Natural killer cell treated with Interleukin-12 subunit alpha and Interleukin-12 subunit beta and Interleukin-15 and Interleukin-18, amount 100 ng/mL, for 72 hours (primary cell): Measurements from ENCODE around the gene RAPGEF6. TPM values are rescaled to one million over a fixed set of nuclear protein-coding genes. Genes with fewer than 3 reads are reported as not detected.
"Not testable (repeated sequence)": the region's sequence is repeated elsewhere in the genome, so short reads cannot be mapped to it uniquely, and the experiment has no call there.

ENCODE experiments used
- ATAC-seq, 2 donors: fragments of 150-1000 bp; cut with Tn5 transposase in 1 of 2; sonication (Bioruptor Pico), chemical (Tn5 transposase) in 1 of 2; 2 replicates each; pipeline ENCODE4 v1.10.0; 2021
- DNase-seq: peaks from one replicate; pipeline ENCODE4 v3.0.0; 2022; ENCODE audit warnings: low spot score
- H3K27ac Mint-ChIP-seq, 2 donors: 1 replicate in 1 of 2; 2 replicates in 1 of 2; pipeline ENCODE4 v1.8.0; 2022; ENCODE audit warnings: mixed read lengths in 2 of 2, mild to moderate bottlenecking in 1 of 2, moderate library complexity in 1 of 2
- H3K27me3 Mint-ChIP-seq, 2 donors: 1 replicate in 1 of 2; 2 replicates in 1 of 2; pipeline ENCODE4 v1.8.0; 2022; ENCODE audit warnings: mixed read lengths in 2 of 2
- H3K36me3 Mint-ChIP-seq: one replicate; pipeline ENCODE4 v1.8.0; 2022; ENCODE audit warnings: mixed read lengths
- H3K4me1 Mint-ChIP-seq, 2 donors: 1 replicate in 1 of 2; 2 replicates in 1 of 2; pipeline ENCODE4 v1.8.0; 2022; ENCODE audit warnings: low read depth in 2 of 2, mixed read lengths in 2 of 2, mild to moderate bottlenecking in 1 of 2
- H3K4me3 Mint-ChIP-seq: one replicate; pipeline ENCODE4 v1.8.0; 2022; ENCODE audit warnings: mixed read lengths
- H3K9me3 Mint-ChIP-seq: 2 replicates; pipeline ENCODE4 v1.8.0; 2022; ENCODE audit warnings: mixed read lengths
- total RNA-seq, 2 donors: library from RNA; stranded (reverse); gene quantifications; one replicate each; pipeline ENCODE4 v1.2.3, GENCODE V29; 2022

RAPGEF6 gene
- total RNA-seq, 2 donors from 2014 or later = 31.7 to 39.2 TPM

GRCh38 chr5:131613423-131613822 is 21.6 kb downstream of the RAPGEF6 start:
- no peak for DNase-seq
- H3K27me3 Mint-ChIP-seq = no peaks in the 10 kb centered on the region
- H3K36me3 Mint-ChIP-seq = no peaks in the 10 kb centered on the region
- no peak overlapping the region for H3K27ac Mint-ChIP-seq
- H3K9me3 Mint-ChIP-seq = no peaks in the 10 kb centered on the region
- H3K4me1 Mint-ChIP-seq = peaks cover 40 to 49% of the 10 kb centered on the region in 2 donors
- H3K4me3 Mint-ChIP-seq = no peak overlapping the region
- ATAC-seq = no peak

- H3K27me3 Mint-ChIP-seq = no peaks in the 10 kb centered on the region
- ATAC-seq (no peak), DNase-seq (no peak)
- no peak overlapping the region for H3K27ac Mint-ChIP-seq
- H3K9me3 Mint-ChIP-seq = no peaks in the 10 kb centered on the region
- H3K4me1 Mint-ChIP-seq = peaks cover 37 to 49% of the 10 kb centered on the region in 2 donors
- no peaks in the 10 kb centered on the region for H3K36me3 Mint-ChIP-seq
- H3K4me3 Mint-ChIP-seq = no peak overlapping the region
Measured at GRCh38 chr5:131611064-131611381, 24.0 kb downstream of the RAPGEF6 start.

GRCh38 chr5:131610198-131611063 is 24.6 kb downstream of the RAPGEF6 start:
- Mint-ChIP-seq H3K4me3 (no peak overlapping the region), H3K27me3 (no peaks in the 10 kb centered on the region), H3K27ac (no peak overlapping the region), H3K36me3 (no peaks in the 10 kb centered on the region), H3K9me3 (no peaks in the 10 kb centered on the region), H3K4me1 (peaks cover 33 to 47% of the 10 kb centered on the region in 2 donors)
- ATAC-seq = no peak
- no peak for DNase-seq

- H3K9me3 Mint-ChIP-seq = no peaks in the 10 kb centered on the region
- ATAC-seq (no peak), DNase-seq (no peak)
- no peak overlapping the region for H3K4me3 Mint-ChIP-seq
- H3K36me3 Mint-ChIP-seq = no peaks in the 10 kb centered on the region
- peaks cover 39 to 47% of the 10 kb centered on the region in 2 donors for H3K4me1 Mint-ChIP-seq
- H3K27me3 Mint-ChIP-seq = no peaks in the 10 kb centered on the region
- H3K27ac Mint-ChIP-seq = no peak overlapping the region
Measured at GRCh38 chr5:131609774-131610173, 25.3 kb downstream of the RAPGEF6 start.

GRCh38 chr5:131608597-131608996 is 26.4 kb downstream of the RAPGEF6 start:
- Mint-ChIP-seq H3K4me3 (no peak overlapping the region), H3K9me3 (no peaks in the 10 kb centered on the region), H3K27me3 (no peaks in the 10 kb centered on the region), H3K4me1 (peaks cover 39 to 40% of the 10 kb centered on the region in 2 donors), H3K27ac (no peak overlapping the region), H3K36me3 (no peaks in the 10 kb centered on the region)
- DNase-seq = no peak
- ATAC-seq = no peak

- Mint-ChIP-seq H3K4me3 (no peak overlapping the region), H3K27ac (no peak overlapping the region)
Measured at GRCh38 chr5:131607903-131608540, 27.0 kb downstream of the RAPGEF6 start.

GRCh38 chr5:131607418-131607817 is 27.6 kb downstream of the RAPGEF6 start:
- Mint-ChIP-seq H3K36me3 (no peaks in the 10 kb centered on the region), H3K9me3 (no peaks in the 10 kb centered on the region), H3K27me3 (no peaks in the 10 kb centered on the region), H3K27ac (no peak overlapping the region), H3K4me1 (peaks cover 39 to 40% of the 10 kb centered on the region in 2 donors), H3K4me3 (no peak overlapping the region)
- DNase-seq (no peak), ATAC-seq (no peak)

More at GRCh38 chr5:131607903-131608540, 27.0 kb downstream of the RAPGEF6 start:
- Mint-ChIP-seq H3K4me1 (peaks cover 39 to 40% of the 10 kb centered on the region in 2 donors), H3K27me3 (no peaks in the 10 kb centered on the region), H3K9me3 (no peaks in the 10 kb centered on the region), H3K36me3 (no peaks in the 10 kb centered on the region)
- no peak for DNase-seq
- ATAC-seq = no peak

GRCh38 chr5:131605086-131605485 is 29.9 kb downstream of the RAPGEF6 start:
- peaks cover 34% of the 10 kb centered on the region in 2 donors for H3K4me1 Mint-ChIP-seq

GRCh38 chr5:131595088-131596033 is 39.7 kb downstream of the RAPGEF6 start:
- H3K4me3 Mint-ChIP-seq = peak overlapping the region; percentile 60
- H3K27ac Mint-ChIP-seq = peak overlapping the region; percentile 11 to 39
- ATAC-seq (peak; percentile 88 to 89), DNase-seq (peak; percentile 66)
- H3K9me3 Mint-ChIP-seq = no peaks in the 10 kb centered on the region
- no peaks in the 10 kb centered on the region for H3K27me3 Mint-ChIP-seq
- peaks cover 28 to 37% of the 10 kb centered on the region in 2 donors for H3K4me1 Mint-ChIP-seq
- no peaks in the 10 kb centered on the region for H3K36me3 Mint-ChIP-seq

More at GRCh38 chr5:131605086-131605485, 29.9 kb downstream of the RAPGEF6 start:
- Mint-ChIP-seq H3K4me3 (no peak overlapping the region), H3K27ac (no peak overlapping the region), H3K27me3 (no peaks in the 10 kb centered on the region), H3K36me3 (no peaks in the 10 kb centered on the region), H3K9me3 (no peaks in the 10 kb centered on the region)
- DNase-seq (no peak), ATAC-seq (no peak)

- Mint-ChIP-seq H3K4me3 (peak overlapping the region; percentile 29), H3K27me3 (no peaks in the 10 kb centered on the region), H3K9me3 (no peaks in the 10 kb centered on the region), H3K36me3 (no peaks in the 10 kb centered on the region), H3K4me1 (peaks cover 24 to 37% of the 10 kb centered on the region in 2 donors), H3K27ac (peak overlapping the region in 1 of 2 donors; percentile 26)
- ATAC-seq = no peak
- DNase-seq = no peak
Measured at GRCh38 chr5:131593921-131594320, 41.1 kb downstream of the RAPGEF6 start.

- not testable (repeated sequence) for H3K4me3 Mint-ChIP-seq
Measured at GRCh38 chr5:131593436-131593835, 41.6 kb downstream of the RAPGEF6 start.

GRCh38 chr5:131589510-131590348 is 45.3 kb downstream of the RAPGEF6 start:
- no peaks in the 10 kb centered on the region for H3K27me3 Mint-ChIP-seq
- no peak overlapping the region for H3K4me3 Mint-ChIP-seq
- no peak overlapping the region for H3K27ac Mint-ChIP-seq
- DNase-seq (no peak), ATAC-seq (peak in 1 of 2 donors; percentile 60)
- H3K9me3 Mint-ChIP-seq = no peaks in the 10 kb centered on the region
- peaks cover 11 to 20% of the 10 kb centered on the region in 2 donors for H3K4me1 Mint-ChIP-seq
- H3K36me3 Mint-ChIP-seq = no peaks in the 10 kb centered on the region

More at GRCh38 chr5:131593436-131593835, 41.6 kb downstream of the RAPGEF6 start:
- H3K27me3 Mint-ChIP-seq, H3K9me3 Mint-ChIP-seq, ATAC-seq, H3K27ac Mint-ChIP-seq, DNase-seq, H3K36me3 Mint-ChIP-seq: not testable (repeated sequence)
- peaks cover 26 to 37% of the 10 kb centered on the region in 2 donors for H3K4me1 Mint-ChIP-seq

- Mint-ChIP-seq H3K27me3 (no peaks in the 10 kb centered on the region), H3K27ac (no peak overlapping the region), H3K4me1 (peaks cover 13 to 18% of the 10 kb centered on the region in 2 donors), H3K4me3 (no peak overlapping the region), H3K9me3 (no peaks in the 10 kb centered on the region), H3K36me3 (no peaks in the 10 kb centered on the region)
- no peak for ATAC-seq
- no peak for DNase-seq
Measured at GRCh38 chr5:131587541-131587940, 47.5 kb downstream of the RAPGEF6 start.
